Measurements from ENCODE around the gene MYOZ3.

Gene MYOZ3

GRCh38 chr5:150703762-150704161, 42.7 kb downstream of the MYOZ3 start:
- ATAC-seq: no peak

- no peak for ATAC-seq
These were observed 45.8 kb downstream of the MYOZ3 start for GRCh38 chr5:150706776-150707390.

GRCh38 chr5:150710165-150710564, 49.1 kb downstream of the MYOZ3 start:
- no peak for ATAC-seq

- ATAC-seq: no peak
These were observed 62.8 kb downstream of the MYOZ3 start for GRCh38 chr5:150723845-150724244.

Measured in activated CD4-positive, CD25-positive, alpha-beta regulatory T cell treated with anti-CD3 and anti-CD28 coated beads, Interleukin-2, amount 50 U/mL, for 24 hours (primary cell).